Prostate gland (tissue), 2 donors: ENCODE results near the gene ELK1. TPM values are rescaled to one million over a fixed set of nuclear protein-coding genes. Genes with fewer than 3 reads are reported as not detected.

ENCODE experiments used
- DNase-seq: peaks from one replicate; pipeline ENCODE4 v3.0.0-alpha.2; 2019; ENCODE audit warnings: low spot score
- H3K27ac ChIP-seq, 2 donors: fragments of 200-600 bp; sonication (generic); 2 replicates each; pipeline ENCODE4 v1.5.1; 2017 to 2019
- H3K27me3 ChIP-seq: fragments of 200-600 bp; sonication (generic); replicated peaks from 2 replicates; pipeline ENCODE4 v1.5.1; 2019; ENCODE audit not compliant: insufficient read depth
- H3K36me3 ChIP-seq, 2 donors: fragments of 200-600 bp; sonication (generic); 1 replicate in 1 of 2; 2 replicates in 1 of 2; pipeline versions ENCODE4 v1.5.1 to v1.8.1; 2017 to 2019
- H3K4me1 ChIP-seq: fragments of 200-600 bp; sonication (generic); replicated peaks from 2 replicates; pipeline ENCODE4 v1.5.1; 2019
- H3K4me3 ChIP-seq, 2 donors: fragments of 200-600 bp; sonication (generic); 2 replicates each; pipeline ENCODE4 v1.5.1; 2017 to 2019
- H3K9me3 ChIP-seq: fragments of 200-600 bp; sonication (generic); 2 replicates; pipeline ENCODE4 v1.5.1; 2017
- POLR2A ChIP-seq: fragments of 450-650 bp; IDR thresholded peaks from one replicate; pipeline ENCODE4 v1.6.1; 2016; ENCODE audit warnings: antibody characterized with exemption, mild to moderate bottlenecking
- POLR2AphosphoS5 ChIP-seq: sonication (generic); formaldehyde crosslinking; IDR thresholded peaks from one replicate; pipeline ENCODE4 v1.6.1; 2017; ENCODE audit warnings: antibody characterized with exemption
- WGBS: methylation state at CpG from one replicate; pipeline ENCODE4 v1.1.5; 2018; 5-methylcytosine and 5-hydroxymethylcytosine counted together
- intact Hi-C: fragments of 100-400 bp; cut with DNase I; formaldehyde crosslinking; loops from one replicate; pipeline ENCODE4 v1.14.2; 2022
- total RNA-seq, 2 donors: library from RNA; depleted of rRNA; stranded (reverse); fragments of >200 nt; gene quantifications; one replicate each; pipeline ENCODE4 v1.1.0, GENCODE V29; 2016
- TF ChIP-seq, protein P1 (sequence below), 4 experiments: fragments of 200-600 bp in 2 of 4; fragments of 450-650 bp in 2 of 4; sonication (generic) in 2 of 4; IDR thresholded peaks; 1 replicate in 3 of 4; 2 replicates in 1 of 4; pipeline ENCODE4 v1.5.1; 2016 to 2019; ENCODE audit warnings: antibody characterized with exemption in 4 of 4, mild to moderate bottlenecking in 2 of 4, moderate library complexity in 2 of 4

The ELK1 gene
- total RNA-seq, 2 donors from 2014 or later: 28.6 to 105 TPM

DNA sequence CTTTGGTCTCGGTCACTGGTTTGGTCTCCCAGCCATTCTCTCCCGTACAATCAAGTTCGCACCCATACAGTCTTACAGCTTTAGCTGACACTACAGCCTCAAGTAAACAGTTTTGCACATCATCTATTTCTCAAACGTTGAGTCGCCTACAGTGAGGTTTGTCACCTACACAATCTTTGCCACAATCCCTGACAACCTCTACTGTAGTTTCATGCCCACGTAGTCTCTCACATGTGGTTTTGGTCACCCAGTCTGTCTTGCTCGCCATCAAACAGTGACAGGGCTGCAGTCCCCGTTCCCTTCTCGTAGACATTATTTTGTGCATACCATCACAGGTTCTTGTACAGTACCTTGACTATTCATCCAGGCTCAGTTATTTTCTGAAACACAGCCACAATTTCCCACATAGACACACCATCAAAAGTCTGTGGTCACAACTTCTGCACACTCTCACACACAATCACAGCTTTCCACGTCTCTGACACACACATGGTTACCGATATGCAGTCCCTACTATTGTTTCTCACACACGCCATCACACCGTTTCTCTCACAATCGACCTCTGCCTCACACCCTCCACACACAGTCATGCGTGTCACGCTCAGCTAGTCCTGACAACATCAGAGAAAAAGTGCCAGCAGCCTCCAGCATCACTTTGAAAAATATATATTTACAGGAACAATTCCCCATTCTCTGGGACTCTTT, 15.3 kb downstream of the ELK1 start:
- no peaks in the 10 kb centered on the region for H3K4me1 ChIP-seq
- no peaks in the 10 kb centered on the region for H3K9me3 ChIP-seq
- WGBS: 82% methylated on average over 16 of the region's 16 CpGs
- no peaks in the 10 kb centered on the region for H3K27me3 ChIP-seq
- no peak overlapping the region for H3K4me3 ChIP-seq
- intact Hi-C loops: no loop called here
- TF ChIP-seq POLR2AphosphoS5: no peak
- TF ChIP-seq, protein P1, sequence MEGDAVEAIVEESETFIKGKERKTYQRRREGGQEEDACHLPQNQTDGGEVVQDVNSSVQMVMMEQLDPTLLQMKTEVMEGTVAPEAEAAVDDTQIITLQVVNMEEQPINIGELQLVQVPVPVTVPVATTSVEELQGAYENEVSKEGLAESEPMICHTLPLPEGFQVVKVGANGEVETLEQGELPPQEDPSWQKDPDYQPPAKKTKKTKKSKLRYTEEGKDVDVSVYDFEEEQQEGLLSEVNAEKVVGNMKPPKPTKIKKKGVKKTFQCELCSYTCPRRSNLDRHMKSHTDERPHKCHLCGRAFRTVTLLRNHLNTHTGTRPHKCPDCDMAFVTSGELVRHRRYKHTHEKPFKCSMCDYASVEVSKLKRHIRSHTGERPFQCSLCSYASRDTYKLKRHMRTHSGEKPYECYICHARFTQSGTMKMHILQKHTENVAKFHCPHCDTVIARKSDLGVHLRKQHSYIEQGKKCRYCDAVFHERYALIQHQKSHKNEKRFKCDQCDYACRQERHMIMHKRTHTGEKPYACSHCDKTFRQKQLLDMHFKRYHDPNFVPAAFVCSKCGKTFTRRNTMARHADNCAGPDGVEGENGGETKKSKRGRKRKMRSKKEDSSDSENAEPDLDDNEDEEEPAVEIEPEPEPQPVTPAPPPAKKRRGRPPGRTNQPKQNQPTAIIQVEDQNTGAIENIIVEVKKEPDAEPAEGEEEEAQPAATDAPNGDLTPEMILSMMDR (IDR thresholded peaks at IDR 0.05): no peak
- TF ChIP-seq POLR2A: no peak
- no peak overlapping the region for H3K27ac ChIP-seq
- DNase-seq: no peak
- H3K36me3 ChIP-seq: no peaks in the 10 kb centered on the region

DNA sequence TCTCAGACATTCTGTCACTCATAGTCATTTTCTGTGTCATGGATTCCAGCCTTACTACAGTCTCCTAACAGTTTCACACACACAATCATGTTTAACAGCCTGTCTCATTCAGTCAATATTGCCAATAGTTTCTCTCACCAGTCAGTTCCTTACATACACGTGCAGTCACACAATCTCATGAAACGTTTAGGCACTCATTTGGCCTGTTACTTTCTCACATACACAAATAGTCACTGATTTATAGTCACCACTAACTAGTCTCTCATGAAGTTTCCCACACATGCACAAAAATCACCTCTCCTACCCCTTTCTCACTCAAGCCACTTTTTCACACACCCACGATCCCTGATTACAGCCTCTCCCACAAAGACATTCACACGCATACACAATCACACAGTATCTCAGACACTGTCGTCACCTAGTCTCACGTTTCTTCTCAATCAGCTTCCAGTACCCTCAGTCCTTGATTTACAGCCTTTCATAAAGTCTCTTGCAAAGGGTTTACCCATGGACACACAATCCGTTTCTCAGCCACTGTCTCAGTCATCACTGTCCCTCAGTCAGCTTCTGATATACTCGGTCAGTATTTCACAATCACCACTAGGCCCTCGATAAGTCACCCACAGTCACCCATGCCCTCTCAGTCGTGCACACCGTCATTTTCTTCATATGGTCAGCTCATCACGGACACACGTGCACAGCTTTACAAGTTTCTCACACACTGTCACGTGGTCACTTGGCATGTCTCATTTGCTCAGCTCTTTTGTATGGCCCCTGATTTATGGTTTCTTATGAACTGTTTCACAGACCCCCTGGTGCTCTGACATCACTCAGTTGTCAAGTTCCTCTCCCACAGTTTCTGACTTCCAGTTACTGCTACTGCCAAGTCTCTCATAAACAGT, 16.4 kb downstream of the ELK1 start:
- intact Hi-C loops: no loop called here
- H3K27ac ChIP-seq: no peak overlapping the region
- WGBS: 68% methylated on average over 14 of the region's 14 CpGs
- no peaks in the 10 kb centered on the region for H3K4me1 ChIP-seq
- no peak for TF ChIP-seq POLR2A
- no peak for TF ChIP-seq POLR2AphosphoS5
- H3K4me3 ChIP-seq: no peak overlapping the region
- DNase-seq: no peak
- no peaks in the 10 kb centered on the region for H3K27me3 ChIP-seq
- H3K9me3 ChIP-seq: no peaks in the 10 kb centered on the region
- no peaks in the 10 kb centered on the region for H3K36me3 ChIP-seq

DNA sequence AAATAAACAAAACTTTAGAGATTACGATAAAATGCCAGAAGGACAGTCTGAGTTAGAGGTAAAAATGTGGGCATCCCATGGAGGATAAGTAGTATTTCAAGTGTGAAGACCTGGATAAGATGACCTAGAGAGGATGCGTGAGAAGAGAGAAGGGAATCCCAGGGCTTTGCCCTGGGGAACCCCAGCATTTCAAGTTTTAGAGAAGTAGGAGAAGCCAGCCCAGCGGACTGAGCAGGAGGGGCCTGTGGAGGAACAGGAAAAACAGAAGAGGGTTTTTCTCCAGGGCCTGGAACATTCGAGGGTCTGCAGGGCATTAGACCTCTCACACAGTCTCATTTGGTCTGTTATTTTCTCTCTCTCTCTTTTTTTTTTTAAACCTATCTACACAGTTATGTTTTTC, 17.7 kb downstream of the ELK1 start:
- intact Hi-C loops: no loop called here
- WGBS: 58% methylated on average over 4 of the region's 4 CpGs
- H3K36me3 ChIP-seq: no peaks in the 10 kb centered on the region

DNA sequence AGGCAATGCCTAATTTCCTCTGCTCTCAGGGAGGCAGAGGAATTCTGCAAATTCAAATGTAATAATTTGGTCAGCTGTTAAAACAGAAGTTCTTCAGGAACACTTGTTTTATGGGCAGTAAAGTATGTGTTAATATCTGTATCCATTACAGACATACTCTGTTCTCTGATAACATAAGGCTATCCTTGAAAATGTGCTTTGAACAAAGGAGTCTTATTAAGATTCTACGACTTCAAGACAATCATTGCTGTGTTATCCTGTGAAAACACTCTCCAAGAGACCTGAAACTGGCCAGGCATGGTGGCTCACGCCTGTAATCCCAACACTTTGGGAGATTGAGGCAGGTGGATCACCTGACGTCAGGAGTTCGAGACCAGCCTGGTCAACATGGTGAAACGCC, 18.7 kb downstream of the ELK1 start:
- 70% methylated on average over 5 of the region's 5 CpGs for WGBS
- TF ChIP-seq, protein P1 (IDR thresholded peaks at IDR 0.05): no peak
- TF ChIP-seq POLR2A: no peak
- Histone ChIP-seq H3K4me1 (no peaks in the 10 kb centered on the region), H3K27ac (no peak overlapping the region), H3K27me3 (no peaks in the 10 kb centered on the region), H3K9me3 (no peaks in the 10 kb centered on the region), H3K36me3 (no peaks in the 10 kb centered on the region), H3K4me3 (no peak overlapping the region)
- intact Hi-C loops: no loop called here
- DNase-seq: no peak

More for the DNA sequence above, 17.7 kb downstream of the ELK1 start:
- Histone ChIP-seq H3K4me1 (no peaks in the 10 kb centered on the region), H3K27me3 (no peaks in the 10 kb centered on the region), H3K27ac (no peak overlapping the region), H3K4me3 (no peak overlapping the region), H3K9me3 (no peaks in the 10 kb centered on the region)
- no peak for TF ChIP-seq POLR2AphosphoS5
- no peak for DNase-seq

DNA sequence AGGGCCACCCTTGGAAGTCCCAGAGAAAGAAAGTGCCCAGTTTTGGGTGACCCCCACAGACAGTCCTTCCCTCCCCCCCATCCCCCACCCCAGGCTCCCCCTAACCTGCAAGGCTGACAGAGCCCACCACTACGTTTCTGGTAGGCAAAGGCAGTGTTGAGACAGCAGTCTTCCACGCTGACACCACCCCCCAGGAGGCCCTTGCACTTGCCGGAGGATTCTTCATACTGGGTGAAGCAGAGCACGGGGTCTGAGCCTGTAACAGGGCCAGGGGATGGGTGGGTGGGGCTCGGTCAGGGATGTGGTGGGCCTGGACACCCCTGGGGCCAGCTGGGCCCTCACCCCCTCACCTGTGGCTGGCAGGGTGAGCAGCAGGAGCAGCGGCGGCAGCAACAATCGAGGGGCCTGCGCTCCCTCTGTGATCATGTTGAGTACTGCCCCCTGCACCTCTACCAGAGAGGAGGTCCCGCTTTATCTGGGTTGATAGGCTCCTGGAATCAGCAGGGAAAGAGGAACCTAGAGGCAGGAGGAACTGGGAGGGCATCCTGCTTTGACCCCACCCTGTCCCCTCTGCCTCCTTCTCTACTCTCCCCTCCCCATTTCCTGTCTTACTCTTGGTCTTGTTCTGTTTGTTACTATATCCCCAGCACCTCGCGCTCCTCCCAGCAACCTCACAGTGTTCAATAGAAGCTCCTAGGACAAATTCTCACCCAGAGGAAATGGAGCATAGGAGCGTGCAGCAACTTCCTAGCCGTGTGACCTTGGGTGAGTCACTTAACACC, 20.8 kb downstream of the ELK1 start, which contains the start of gene CFP:
CFP (minus strand) TSS at position 512 of the 782 bp plus-strand sequence; CDS start at position 426, 86 bp downstream.
- Histone ChIP-seq H3K27ac (no peak within 1 kb of the TSS), H3K27me3 (no peaks in the 10 kb centered on the region), H3K4me1 (no peaks in the 10 kb centered on the region), H3K9me3 (no peaks in the 10 kb centered on the region), H3K4me3 (no peak within 1 kb of the TSS), H3K36me3 (no peaks in the 10 kb centered on the region)
- 68% methylated on average over 12 of the region's 14 CpGs for WGBS
- no peak for DNase-seq
- TF ChIP-seq POLR2AphosphoS5: no peak
- TF ChIP-seq POLR2A: no peak
- TF ChIP-seq, protein P1 (IDR thresholded peaks at IDR 0.05): no peak
- intact Hi-C loops: no loop called here
